A204.1 (cell line): Measurements from ENCODE around the gene NHEJ1.

ENCODE experiments used
- FAIRE-seq: peaks from 2 replicates; lab custom pipeline; 2012; peaks lifted over from hg19 to GRCh38; lab: Jason Lieb, UNC

Gene NHEJ1

GRCh38 chr2:219027511-219028055 is 133.0 kb downstream of the NHEJ1 start:
- FAIRE-seq, result no peak

GRCh38 chr2:219026946-219027345 is 133.7 kb downstream of the NHEJ1 start:
- FAIRE-seq, result no peak

GRCh38 chr2:219025637-219026585 is 134.7 kb downstream of the NHEJ1 start:
- no peak for FAIRE-seq
